Measurements from ENCODE around the gene DDX25. TPM values are rescaled to one million over a fixed set of nuclear protein-coding genes. Genes with fewer than 3 reads are reported as not detected.

The DDX25 gene
- total and polyA plus RNA-seq, 9 of the 15 experiments (the other 6 are each of a cell fraction or from before 2014, with no cell fraction given) = not detected

DNA sequence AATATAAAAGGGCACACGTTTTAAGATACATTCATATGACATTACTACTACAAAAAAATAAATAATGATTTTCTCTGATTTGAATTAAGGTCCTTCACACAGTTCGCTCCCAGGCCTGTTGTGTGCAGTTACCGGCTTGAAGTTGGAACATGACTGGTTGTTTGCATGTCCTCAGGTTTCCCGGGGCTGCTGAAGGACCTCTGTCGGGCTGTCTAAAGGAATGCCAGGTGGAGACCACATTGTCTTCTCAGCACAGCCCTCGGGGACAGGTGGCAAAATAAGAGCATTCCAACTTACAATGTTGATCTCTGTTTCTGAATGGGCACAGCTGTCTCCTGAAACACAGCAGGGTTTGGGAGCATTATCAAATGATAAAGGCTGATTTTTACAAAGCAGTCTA lies 56.5 kb downstream of the DDX25 start:
- Histone ChIP-seq H3K9me1 (ENCODE audit: control insufficient read depth, insufficient read depth, low read length) (no peaks in the 10 kb centered on the region), H4K20me1 (replicated peaks; ENCODE audit: control insufficient read depth, insufficient read depth, low read length) (peaks cover 2% of the 10 kb centered on the region; the same call in 1 of the 2 replicates), H3K36me3 (ENCODE audit: control insufficient read depth, insufficient read depth, low read length) (no peaks in the 10 kb centered on the region), H3K79me2 (ENCODE audit: control insufficient read depth, insufficient read depth, low read length) (no peaks in the 10 kb centered on the region), H3K9ac (ENCODE audit: insufficient read depth in 1 of 2, low read depth in 2 of 2, low read length in 2 of 2) (no peak overlapping the region), H3K27me3 (ENCODE audit: control insufficient read depth in 2 of 2, insufficient read depth in 2 of 2, low read length in 2 of 2) (peaks cover 42 to 46% of the 10 kb centered on the region in 2 experiments), H3K4me2 (ENCODE audit: insufficient read depth, low read length) (no peak overlapping the region), H3K27ac (ENCODE audit: extremely low read depth, low read depth, low read length) (no peak overlapping the region), H3K4me1 (replicated peaks in 1 of 2; ENCODE audit: control insufficient read depth in 2 of 2, insufficient read depth in 2 of 2, low read length in 2 of 2) (no peaks in the 10 kb centered on the region; a peak in 1 of 5 replicates), H3K4me3 (no peak overlapping the region), H3K9me3 (replicated peaks; ENCODE audit: control insufficient read depth, insufficient read depth, low read depth, low read length) (no peaks in the 10 kb centered on the region; the same call in 1 of the 2 replicates), H2AFZ (ENCODE audit: low read depth, low read length) (no peak overlapping the region)
- intact Hi-C loops (cut with micrococcal nuclease) = no loop called here
- ATAC-seq (no peak), DNase-seq (ENCODE audit: extremely low read depth in 1 of 4, low spot score in 3 of 4) (no peak), FAIRE-seq (no peak)
- POLR2A ChIA-PET = interaction anchor here (0.7 kb wide), 1 partner anchor 965 kb away, joined by 3 read pairs; no protein-coding TSS in a partner anchor
- CTCF ChIA-PET (ENCODE audit: low intra/inter-chr PET ratio) = no interaction called here
- in situ Hi-C loops (cut with MboI) = no loop called here
- TF ChIP-seq MTA2 (IDR thresholded peaks at IDR 0.05; ENCODE audit: low read depth) (no peak), HOXB6 (CRISPR knock-in tag; IDR thresholded peaks at IDR 0.05; ENCODE audit: borderline replicate concordance) (no peak), ZNF41 (CRISPR knock-in tag; conservative IDR thresholded peaks at IDR 0.05) (no peak), NCOA6 (IDR thresholded peaks at IDR 0.05) (no peak), PREB (CRISPR knock-in tag; IDR thresholded peaks at IDR 0.05) (no peak)
- 0% methylated on average over 6 of the region's 6 CpGs for WGBS (ENCODE audit: insufficient coverage, low coverage, missing lambda C conversion rate)
- no TSS peak for BruUV-seq (replicated peaks)

GRCh38 chr11:125967515-125967914 lies 63.2 kb downstream of the DDX25 start:
- Histone ChIP-seq H4K20me1 (replicated peaks; ENCODE audit: control insufficient read depth, insufficient read depth, low read length) (no peaks in the 10 kb centered on the region), H3K4me2 (ENCODE audit: insufficient read depth, low read length) (no peak overlapping the region), H3K9me1 (ENCODE audit: control insufficient read depth, insufficient read depth, low read length) (no peaks in the 10 kb centered on the region), H3K27me3 (ENCODE audit: control insufficient read depth in 2 of 2, insufficient read depth in 2 of 2, low read length in 2 of 2) (peaks cover 15 to 28% of the 10 kb centered on the region in 2 experiments), H3K4me1 (replicated peaks in 1 of 2; ENCODE audit: control insufficient read depth in 2 of 2, insufficient read depth in 2 of 2, low read length in 2 of 2) (peaks cover 0 to 2% of the 10 kb centered on the region in 2 experiments; a peak in 2 of 5 replicates), H3K27ac (ENCODE audit: extremely low read depth, low read depth, low read length) (no peak overlapping the region), H3K79me2 (ENCODE audit: control insufficient read depth, insufficient read depth, low read length) (no peaks in the 10 kb centered on the region), H3K9me3 (replicated peaks; ENCODE audit: control insufficient read depth, insufficient read depth, low read depth, low read length) (no peaks in the 10 kb centered on the region; the same call in 1 of the 2 replicates), H3K36me3 (ENCODE audit: control insufficient read depth, insufficient read depth, low read length) (no peaks in the 10 kb centered on the region), H2AFZ (ENCODE audit: low read depth, low read length) (no peak overlapping the region), H3K4me3 (no peak overlapping the region), H3K9ac (ENCODE audit: insufficient read depth in 1 of 2, low read depth in 2 of 2, low read length in 2 of 2) (no peak overlapping the region)
- ATAC-seq (no peak), FAIRE-seq (no peak), DNase-seq (ENCODE audit: extremely low read depth in 1 of 4, low spot score in 3 of 4) (no peak)
- CTCF ChIA-PET (ENCODE audit: low intra/inter-chr PET ratio) = no interaction called here
- POLR2A ChIA-PET = no interaction called here
- in situ Hi-C loops (cut with MboI) (no loop called here), intact Hi-C loops (cut with micrococcal nuclease) (no loop called here)
- TF ChIP-seq, protein P1, sequence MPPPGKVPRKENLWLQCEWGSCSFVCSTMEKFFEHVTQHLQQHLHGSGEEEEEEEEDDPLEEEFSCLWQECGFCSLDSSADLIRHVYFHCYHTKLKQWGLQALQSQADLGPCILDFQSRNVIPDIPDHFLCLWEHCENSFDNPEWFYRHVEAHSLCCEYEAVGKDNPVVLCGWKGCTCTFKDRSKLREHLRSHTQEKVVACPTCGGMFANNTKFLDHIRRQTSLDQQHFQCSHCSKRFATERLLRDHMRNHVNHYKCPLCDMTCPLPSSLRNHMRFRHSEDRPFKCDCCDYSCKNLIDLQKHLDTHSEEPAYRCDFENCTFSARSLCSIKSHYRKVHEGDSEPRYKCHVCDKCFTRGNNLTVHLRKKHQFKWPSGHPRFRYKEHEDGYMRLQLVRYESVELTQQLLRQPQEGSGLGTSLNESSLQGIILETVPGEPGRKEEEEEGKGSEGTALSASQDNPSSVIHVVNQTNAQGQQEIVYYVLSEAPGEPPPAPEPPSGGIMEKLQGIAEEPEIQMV (tag; conservative IDR thresholded peaks at IDR 0.05; ENCODE audit: low read depth) = no peak
- TF ChIP-seq POLR2H (tag; IDR thresholded peaks at IDR 0.05; ENCODE audit: low read depth) (no peak), MBD2 (IDR thresholded peaks at IDR 0.05; ENCODE audit: borderline replicate concordance, low read depth) (no peak), BRF1 (IDR thresholded peaks at IDR 0.05; ENCODE audit: borderline replicate concordance, extremely low read depth, insufficient read length) (no peak), ZFP1 (CRISPR knock-in tag; IDR thresholded peaks at IDR 0.05) (no peak), ZNF23 (CRISPR knock-in tag; IDR thresholded peaks at IDR 0.05) (no peak)
- no TSS peak for BruUV-seq (replicated peaks)
- WGBS (ENCODE audit: insufficient coverage, low coverage, missing lambda C conversion rate) = 11% methylated on average over 4 of the region's 4 CpGs

Data from K562 (cell line).